ENCODE measurements around the gene PHLPP2.
"Not testable (repeated sequence)": the region's sequence is repeated elsewhere in the genome, so short reads cannot be mapped to it uniquely, and the experiment has no call there.

Gene PHLPP2

DNA sequence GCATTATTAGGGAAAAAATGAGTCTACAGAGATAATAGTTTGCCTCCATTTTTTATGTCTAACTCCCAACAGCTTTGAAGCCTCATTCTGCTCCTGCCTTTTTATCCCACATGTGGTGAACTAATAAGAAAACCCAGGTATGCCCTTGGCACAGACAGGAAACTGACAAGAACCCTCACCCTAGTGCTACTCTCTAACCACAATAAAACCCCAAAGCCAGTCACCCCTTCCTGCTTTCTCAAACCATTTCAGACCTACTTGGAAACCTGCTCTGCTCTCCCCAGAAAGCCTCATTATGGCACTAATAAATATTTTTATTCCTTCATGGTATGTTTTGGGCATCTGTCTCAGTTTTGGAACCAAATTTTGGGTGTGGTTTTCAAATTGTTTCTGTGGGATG, 102.4 kb downstream of the PHLPP2 start:
- DNase-seq: no peak

DNA sequence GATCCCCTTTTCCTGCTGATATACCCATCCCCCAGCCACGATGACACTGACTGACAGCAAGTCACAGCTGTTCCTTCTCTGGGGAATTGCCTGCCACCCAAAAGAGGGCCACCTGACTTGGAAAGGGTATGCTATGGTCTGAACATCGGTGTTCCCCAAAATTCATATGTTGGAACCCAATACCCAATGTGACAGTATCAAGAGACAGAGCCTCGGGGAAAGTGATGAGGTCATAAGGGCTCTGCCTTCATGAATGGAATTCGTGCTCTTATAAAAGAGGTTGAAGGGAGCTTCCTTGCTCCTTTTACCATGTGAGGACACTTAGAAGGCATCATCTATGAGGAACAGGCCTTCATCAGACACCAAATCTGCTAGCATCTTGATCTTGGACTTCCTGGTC, 106.1 kb downstream of the PHLPP2 start:
- no peak for DNase-seq

- not testable (repeated sequence) for DNase-seq
Measured at GRCh38 chr16:71614956-71615355, 109.5 kb downstream of the PHLPP2 start.

GRCh38 chr16:71610936-71611871, 113.3 kb downstream of the PHLPP2 start:
- peak; percentile 48 to 69 for DNase-seq

- no peak for DNase-seq
Measured at GRCh38 chr16:71610447-71610846, 114.1 kb downstream of the PHLPP2 start.

DNA sequence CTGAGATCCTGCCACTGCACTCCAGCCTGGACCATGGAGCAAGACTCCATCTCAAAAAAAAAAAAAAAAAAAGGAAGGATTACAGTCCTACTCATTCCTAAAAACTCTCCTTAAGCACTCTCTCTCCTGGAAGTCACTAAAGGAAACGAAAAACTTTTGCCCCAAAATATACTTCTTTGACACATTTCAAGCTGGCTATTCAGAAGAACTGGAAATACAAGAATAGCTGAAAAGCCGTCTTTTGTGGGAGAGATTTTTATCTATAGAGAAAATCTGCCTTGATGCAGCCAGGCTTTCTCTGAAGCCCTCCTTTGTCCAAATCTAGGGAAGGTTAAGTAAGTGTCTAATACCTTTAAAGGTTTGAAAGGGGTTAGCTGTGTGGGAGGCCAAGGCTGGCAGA, 115.4 kb downstream of the PHLPP2 start:
- no peak for DNase-seq

DNA sequence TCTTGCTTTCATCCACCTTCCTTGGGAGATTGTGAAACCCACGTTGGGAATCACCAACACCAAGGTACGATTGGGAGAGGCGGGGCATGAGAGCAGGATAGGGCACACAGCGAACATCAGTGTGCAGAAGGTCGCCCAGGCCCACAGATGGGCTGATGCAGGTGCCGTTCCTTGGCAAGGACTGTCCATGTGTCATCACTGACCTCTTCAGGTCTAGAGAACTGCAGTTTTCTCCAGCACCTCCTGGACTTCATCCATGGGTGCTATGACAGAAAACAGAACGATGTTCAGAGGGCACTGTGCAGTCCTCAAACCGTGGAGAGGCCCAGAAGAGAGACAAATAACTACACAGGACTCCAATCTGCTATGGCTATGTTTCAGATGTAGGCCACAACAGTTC, 123.7 kb downstream of the PHLPP2 start:
- DNase-seq: no peak

DNA sequence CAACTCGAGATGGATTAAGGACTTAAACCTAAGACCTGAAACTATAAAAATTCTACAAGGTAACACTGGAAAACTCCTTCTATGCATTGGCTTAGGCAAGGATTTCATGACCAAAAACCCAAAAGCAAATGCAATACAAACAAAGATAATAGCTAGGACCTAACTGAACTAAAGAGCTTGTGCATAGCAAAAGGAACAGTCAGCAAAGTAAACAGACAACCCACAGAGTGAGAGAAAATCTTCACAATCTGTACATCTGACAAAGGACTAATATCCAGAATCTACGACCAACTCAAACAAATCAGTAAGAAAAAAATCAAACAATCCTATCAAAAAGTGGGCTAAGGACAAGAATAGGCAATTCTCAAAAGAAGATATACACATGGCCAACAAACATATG, 126.1 kb downstream of the PHLPP2 start:
- DNase-seq: not testable (repeated sequence)

GRCh38 chr16:71595340-71595826, 129.1 kb downstream of the PHLPP2 start:
- DNase-seq: not testable (repeated sequence)
